GM06990 (cell line): ENCODE data around the gene IGF1R.

Experiments
- DNase-seq: peaks from one replicate; pipeline ENCODE4 v3.0.0-alpha.2; 2011; ENCODE audit not compliant: insufficient read length; ENCODE audit errors: extremely low read depth
- H3K27me3 ChIP-seq: replicated peaks from 2 replicates; pipeline ENCODE4 v1.6.0; 2011; ENCODE audit warnings: low read length; ENCODE audit not compliant: control insufficient read depth, insufficient read depth
- H3K36me3 ChIP-seq: 2 replicates; pipeline ENCODE4 v1.5.1; 2011; ENCODE audit warnings: low read length; ENCODE audit not compliant: control insufficient read depth, insufficient read depth
- H3K4me3 ChIP-seq: replicated peaks from 2 replicates; pipeline ENCODE4 v1.5.1; 2011; ENCODE audit warnings: low read depth, mild to moderate bottlenecking, control low read depth, low read length
- CTCF ChIP-seq: IDR thresholded peaks from 2 replicates; pipeline ENCODE4 v1.5.1; 2011; ENCODE audit warnings: low read length, control low read depth, mild to moderate bottlenecking, inconsistent platforms; ENCODE audit not compliant: insufficient read depth, poor library complexity, severe bottlenecking

IGF1R gene

GRCh38 chr15:98650417-98651035 lies 2.2 kb downstream of the IGF1R start:
- no peaks in the 10 kb centered on the region; the same call in none of the 2 replicates for H3K27me3 ChIP-seq
- H3K4me3 ChIP-seq, result no peak overlapping the region
- no peak for DNase-seq
- no peaks in the 10 kb centered on the region for H3K36me3 ChIP-seq
- no peak for TF ChIP-seq CTCF

- Histone ChIP-seq H3K36me3 (no peaks in the 10 kb centered on the region), H3K4me3 (no peak overlapping the region), H3K27me3 (no peaks in the 10 kb centered on the region; the same call in none of the 2 replicates)
- DNase-seq, result no peak
- TF ChIP-seq CTCF, result no peak
Measured at GRCh38 chr15:98651036-98651481, 2.7 kb downstream of the IGF1R start.

GRCh38 chr15:98651581-98652220 lies 3.4 kb downstream of the IGF1R start:
- no peak for TF ChIP-seq CTCF
- no peaks in the 10 kb centered on the region; the same call in none of the 2 replicates for H3K27me3 ChIP-seq
- H3K4me3 ChIP-seq, result no peak overlapping the region
- H3K36me3 ChIP-seq, result no peaks in the 10 kb centered on the region
- DNase-seq, result no peak

GRCh38 chr15:98653686-98654085 lies 5.3 kb downstream of the IGF1R start:
- TF ChIP-seq CTCF, result no peak
- no peak overlapping the region for H3K4me3 ChIP-seq
- no peak for DNase-seq
- no peaks in the 10 kb centered on the region; the same call in 1 of the 2 replicates for H3K27me3 ChIP-seq
- no peaks in the 10 kb centered on the region for H3K36me3 ChIP-seq

- DNase-seq, result no peak
- no peak for TF ChIP-seq CTCF
- Histone ChIP-seq H3K27me3 (no peaks in the 10 kb centered on the region; the same call in 1 of the 2 replicates), H3K36me3 (no peaks in the 10 kb centered on the region), H3K4me3 (no peak overlapping the region)
Measured at GRCh38 chr15:98654790-98655360, 6.5 kb downstream of the IGF1R start.
